Measurements from ENCODE around the gene FLRT1.

The FLRT1 gene

GRCh38 chr11:64038500-64038899 lies 2.8 kb downstream of the FLRT1 start:
- in situ Hi-C loops (cut with HindIII; ENCODE audit: low sequenced_read_pairs): no loop called here
- no peak overlapping the region for H3K4me3 ChIP-seq (ENCODE audit: low read depth, low read length)
- TF ChIP-seq CTCF (IDR thresholded peaks at IDR 0.05; ENCODE audit: low read depth, low read length): no peak
- DNase-seq (ENCODE audit: low read depth, low spot score): no peak

- DNase-seq (ENCODE audit: low read depth, low spot score): no peak
- H3K4me3 ChIP-seq (ENCODE audit: low read depth, low read length): no peak overlapping the region
- TF ChIP-seq CTCF (IDR thresholded peaks at IDR 0.05; ENCODE audit: low read depth, low read length): no peak
- in situ Hi-C loops (cut with HindIII; ENCODE audit: low sequenced_read_pairs): no loop called here
These were observed 3.4 kb downstream of the FLRT1 start for GRCh38 chr11:64039012-64039665.

- H3K4me3 ChIP-seq (ENCODE audit: low read depth, low read length): no peak overlapping the region
- peak; percentile 46 for TF ChIP-seq CTCF (IDR thresholded peaks at IDR 0.05; ENCODE audit: low read depth, low read length)
- in situ Hi-C loops (cut with HindIII; ENCODE audit: low sequenced_read_pairs): no loop called here
- no peak for DNase-seq (ENCODE audit: low read depth, low spot score)
These were observed 5.1 kb downstream of the FLRT1 start for GRCh38 chr11:64040684-64041322.

- H3K4me3 ChIP-seq (ENCODE audit: low read depth, low read length): no peak overlapping the region
- in situ Hi-C loops (cut with HindIII; ENCODE audit: low sequenced_read_pairs): no loop called here
- no peak for TF ChIP-seq CTCF (IDR thresholded peaks at IDR 0.05; ENCODE audit: low read depth, low read length)
- DNase-seq (ENCODE audit: low read depth, low spot score): no peak
These were observed 6.1 kb downstream of the FLRT1 start for GRCh38 chr11:64041846-64042245.

- no peak overlapping the region for H3K4me3 ChIP-seq (ENCODE audit: low read depth, low read length)
- no peak for DNase-seq (ENCODE audit: low read depth, low spot score)
- in situ Hi-C loops (cut with HindIII; ENCODE audit: low sequenced_read_pairs): no loop called here
- no peak for TF ChIP-seq CTCF (IDR thresholded peaks at IDR 0.05; ENCODE audit: low read depth, low read length)
These were observed 6.6 kb downstream of the FLRT1 start for GRCh38 chr11:64042301-64042700.

- no peak for TF ChIP-seq CTCF (IDR thresholded peaks at IDR 0.05; ENCODE audit: low read depth, low read length)
- in situ Hi-C loops (cut with HindIII; ENCODE audit: low sequenced_read_pairs): no loop called here
- no peak for DNase-seq (ENCODE audit: low read depth, low spot score)
- H3K4me3 ChIP-seq (ENCODE audit: low read depth, low read length): no peak overlapping the region
These were observed 7.8 kb downstream of the FLRT1 start for GRCh38 chr11:64043545-64043944.
